Posterior vena cava (tissue), 2 donors: ENCODE data around the gene OR4C6. TPM values are rescaled to one million over a fixed set of nuclear protein-coding genes. Genes with fewer than 3 reads are reported as not detected.

Experiments
- DNase-seq: peaks from one replicate; pipeline ENCODE4 v3.0.0-alpha.2; 2020; ENCODE audit warnings: low spot score
- intact Hi-C, 2 donors: fragments of 100-400 bp; cut with DNase I; formaldehyde crosslinking; loops; one replicate each; pipeline versions ENCODE4 v1.14.1 to v1.14.2; 2022 to 2023
- long read RNA-seq, 2 donors: library from polyadenylated mRNA; unstranded; transcript quantifications; one replicate each; pipeline ENCODE4 v2.0.0, GENCODE V29; 2020 to 2021
- total RNA-seq, 2 donors: library from RNA; stranded (reverse); fragmentation: NEBNext Ultra II Directional; extraction: Animal tissue kit (Norgen Biotek cat#: 25700); gene quantifications; one replicate each; pipeline ENCODE4 v1.2.1, GENCODE V29; 2021
- donor health status: DM: yes; HTN: yes; CAD: no.
- donor health status: DM: yes; HTN: yes; CAD: no.

The OR4C6 gene
- total RNA-seq: not detected
- long read RNA-seq, donor 1: 0 reads
- long read RNA-seq, donor 2: 0 reads

GRCh38 chr11:55661901-55662300 is at the start of gene OR4C6:
OR4C6 (plus strand) TSS chr11:55662201; CDS start chr11:55665167, 2,966 bp downstream.
- DNase-seq: no peak
- intact Hi-C loops: no loop called here

DNA sequence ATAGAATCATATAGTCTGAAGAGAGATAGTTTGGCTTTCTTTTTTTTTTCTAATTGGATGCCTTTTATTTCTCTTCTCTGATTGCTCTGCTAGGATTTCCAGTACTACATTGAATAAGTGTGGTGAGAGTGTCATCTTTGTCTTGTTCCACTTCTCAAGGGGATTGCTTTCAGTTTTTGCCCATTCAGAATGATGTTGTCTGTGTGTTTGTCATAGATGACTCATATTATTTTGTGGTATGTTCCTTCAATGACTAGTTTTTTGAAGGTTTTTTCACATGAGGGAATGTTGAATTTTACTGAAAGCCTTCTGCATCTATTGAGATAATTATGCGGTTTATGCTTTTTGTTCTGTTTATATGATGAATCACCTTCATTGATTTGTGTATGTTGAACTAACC is 37.5 kb upstream of the OR4C6 start:
- intact Hi-C loops: no loop called here
- DNase-seq: no peak

DNA sequence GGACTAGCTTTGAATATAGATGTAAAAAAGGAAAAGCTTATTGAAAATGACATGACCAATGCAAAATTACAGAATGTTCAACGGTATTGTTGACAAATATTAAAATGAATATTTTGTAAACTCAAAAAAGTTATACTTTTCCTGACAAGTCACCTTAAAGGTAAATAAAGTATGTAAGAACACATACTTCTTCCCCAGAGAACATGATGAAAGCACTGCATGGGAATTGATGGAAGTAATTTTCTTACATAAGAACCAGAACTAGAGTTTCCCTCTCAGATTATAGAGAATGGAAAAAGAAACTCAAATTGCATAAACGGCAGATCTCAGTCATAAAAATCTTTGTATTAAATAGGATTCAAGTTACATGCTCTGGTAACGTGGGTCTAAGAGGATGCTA is 27.2 kb upstream of the OR4C6 start, which contains the start of gene OR4P4:
TSS of gene OR4P4 (plus strand) at position 301 of the 400 bp plus-strand sequence.
- intact Hi-C loops: no loop called here
- no peak for DNase-seq

DNA sequence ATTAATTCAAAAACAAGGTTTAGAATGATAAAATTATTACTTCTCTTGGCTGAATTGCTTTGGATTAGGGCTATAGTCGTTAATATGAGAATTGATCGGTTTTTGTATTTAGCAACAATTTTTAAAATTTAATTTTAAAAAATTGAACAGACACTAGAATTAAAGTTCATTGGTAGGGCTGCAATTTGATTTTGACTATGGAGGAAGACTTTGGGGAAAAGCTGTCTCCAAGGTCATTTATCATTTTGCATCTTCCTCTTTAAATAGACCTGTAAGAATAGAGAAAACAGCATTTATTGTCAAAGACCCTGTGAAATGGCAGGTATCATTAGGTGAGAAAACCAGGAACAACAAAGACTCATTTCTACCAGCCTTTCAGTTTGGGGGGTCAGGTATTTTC is 14.0 kb upstream of the OR4C6 start, which contains the start of gene OR4S2:
TSS of gene OR4S2 (plus strand) at position 301 of the 400 bp plus-strand sequence. CDS start 2,577 bp downstream, outside the sequence.
- intact Hi-C loops: no loop called here
- DNase-seq: no peak

- DNase-seq: no peak
- intact Hi-C loops: no loop called here
These were observed 9.4 kb upstream of the OR4C6 start for GRCh38 chr11:55652560-55652959.

GRCh38 chr11:55655096-55655495 is 6.9 kb upstream of the OR4C6 start:
- intact Hi-C loops: no loop called here
- DNase-seq: no peak

GRCh38 chr11:55658031-55658573 is 3.9 kb upstream of the OR4C6 start:
- no peak for DNase-seq
- intact Hi-C loops: no loop called here

- intact Hi-C loops: no loop called here
- no peak for DNase-seq
These were observed 3.4 kb upstream of the OR4C6 start for GRCh38 chr11:55658608-55659007.

DNA sequence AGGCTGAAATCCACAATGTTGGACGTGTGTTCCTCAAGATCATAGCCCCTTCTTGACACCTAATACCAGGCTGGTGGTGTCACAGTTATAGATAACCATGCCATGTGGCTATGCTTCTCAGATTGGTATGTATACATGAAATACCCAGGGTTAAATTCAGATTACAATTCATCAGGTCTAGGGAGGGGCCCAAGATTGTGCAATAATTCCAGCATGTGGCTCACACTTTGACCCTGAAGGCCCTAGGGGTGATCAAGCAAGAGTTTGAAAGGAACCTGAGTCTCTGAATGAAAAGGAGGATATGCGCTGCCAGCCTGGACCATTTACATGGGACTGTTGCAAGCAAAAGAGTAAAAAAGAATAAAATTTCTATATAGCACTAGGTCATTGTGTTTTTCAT is 7.4 kb downstream of the OR4C6 start:
- intact Hi-C loops: no loop called here

GRCh38 chr11:55673860-55674259 is 11.9 kb downstream of the OR4C6 start:
- intact Hi-C loops: no loop called here
- no peak for DNase-seq

More for the DNA sequence above, 7.4 kb downstream of the OR4C6 start:
- DNase-seq: no peak

DNA sequence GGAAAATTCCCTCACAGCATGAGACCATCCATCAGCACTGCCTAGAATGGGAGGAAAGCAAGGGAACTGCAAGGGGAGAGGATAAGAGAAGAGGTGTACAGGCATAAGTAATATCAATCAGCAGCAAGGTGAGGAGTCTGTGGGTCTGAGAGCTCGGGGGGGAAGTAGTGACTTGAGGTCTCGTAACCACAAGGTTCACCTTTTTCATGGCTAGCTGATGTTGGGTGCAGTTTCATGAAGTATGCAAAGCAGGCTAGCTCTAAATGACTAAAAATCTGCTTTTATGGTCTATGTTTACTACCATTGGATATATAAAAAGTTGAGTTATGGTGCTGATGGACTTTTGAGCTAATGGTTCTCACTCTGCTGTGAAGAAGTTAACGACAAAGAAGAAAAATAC is 35.8 kb downstream of the OR4C6 start:
- intact Hi-C loops: no loop called here
- DNase-seq: no peak

GRCh38 chr11:55701429-55701828 is 39.4 kb downstream of the OR4C6 start:
- DNase-seq: no peak
- intact Hi-C loops: no loop called here

DNA sequence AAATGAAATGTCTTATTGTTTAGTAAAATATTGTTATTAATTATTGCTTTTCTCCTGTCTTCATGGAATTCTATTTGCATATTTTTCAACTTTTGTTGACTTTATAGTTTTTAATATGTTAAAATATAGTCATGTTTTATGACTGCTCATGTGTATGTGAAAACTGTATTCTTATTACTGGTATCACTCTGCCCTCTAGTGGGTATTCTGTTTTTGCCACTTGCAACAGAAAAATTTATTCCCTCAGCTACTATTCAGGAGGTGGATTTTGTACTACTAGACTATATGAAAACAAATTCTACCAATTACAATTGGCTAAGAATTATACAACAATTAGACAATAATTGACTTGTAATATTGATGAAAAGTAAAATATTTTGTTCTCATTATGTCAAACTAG is 45.0 kb downstream of the OR4C6 start:
- DNase-seq: no peak
- intact Hi-C loops: no loop called here

DNA sequence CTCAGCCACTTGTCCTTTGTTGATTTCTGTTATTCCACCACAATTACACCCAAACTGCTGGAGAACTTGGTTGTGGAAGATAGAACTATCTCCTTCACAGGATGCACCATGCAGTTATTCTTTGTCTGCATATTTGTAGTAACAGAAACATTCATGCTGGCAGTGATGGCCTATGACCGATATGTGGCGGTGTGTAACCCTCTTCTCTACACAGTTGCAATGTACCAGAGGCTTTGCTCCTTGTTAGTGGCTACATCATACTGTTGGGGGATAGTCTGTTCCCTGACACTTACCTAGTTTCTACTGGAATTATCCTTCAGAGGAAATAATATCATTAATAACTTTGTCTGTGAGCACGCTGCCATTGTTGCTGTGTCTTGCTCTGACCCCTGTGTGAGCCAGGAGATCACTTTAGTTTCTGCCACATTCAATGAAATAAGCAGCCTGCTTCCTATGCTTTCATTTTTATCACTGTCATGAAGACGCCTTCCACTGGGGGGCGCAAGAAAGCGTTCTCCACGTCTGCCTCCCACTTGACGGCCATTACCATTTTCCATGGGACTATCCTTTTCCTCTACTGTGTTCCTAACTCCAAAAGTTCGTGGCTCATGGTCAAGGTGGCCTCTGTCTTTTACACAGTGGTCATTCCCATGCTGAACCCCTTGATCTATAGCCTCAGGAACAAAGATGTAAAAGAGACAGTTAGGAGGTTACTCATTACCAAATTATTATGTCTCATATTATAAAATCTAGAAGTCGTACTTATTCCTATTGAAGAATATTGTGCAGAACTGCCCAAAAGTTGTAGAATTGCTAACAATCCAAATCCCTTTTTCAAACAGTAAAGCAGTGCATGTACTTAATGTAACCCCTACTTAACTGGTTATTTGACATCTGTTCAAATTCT is 53.2 kb downstream of the OR4C6 start:
- DNase-seq: no peak
- intact Hi-C loops: no loop called here

Other genes starting within 250 kb of the OR4C6 start
- not detected for gene OR4C15, start 107.7 kb upstream of the OR4C6 start, total RNA-seq
- not detected for gene OR4C16, start 90.1 kb upstream of the OR4C6 start, total RNA-seq
- gene OR4C11, start 54.6 kb upstream of the OR4C6 start, total RNA-seq: not detected
- not detected for gene OR4P4, start 27.1 kb upstream of the OR4C6 start, total RNA-seq
- not detected for gene OR4S2, start 13.9 kb upstream of the OR4C6 start, total RNA-seq
- not detected for gene OR5D13, start 111.2 kb downstream of the OR4C6 start, total RNA-seq
- gene OR5D14, start 133.4 kb downstream of the OR4C6 start, total RNA-seq: not detected
- not detected for gene OR5L1, start 149.2 kb downstream of the OR4C6 start, total RNA-seq
- not detected for gene OR5D18, start 157.4 kb downstream of the OR4C6 start, total RNA-seq
- not detected for gene OR5L2, start 165.0 kb downstream of the OR4C6 start, total RNA-seq
- not detected for gene OR5D16, start 176.6 kb downstream of the OR4C6 start, total RNA-seq
- gene TRIM51, start 221.1 kb downstream of the OR4C6 start, total RNA-seq: not detected